ENCODE measurements around the gene HOXC6.
"Not testable (repeated sequence)": the region's sequence is repeated elsewhere in the genome, so short reads cannot be mapped to it uniquely, and the experiment has no call there.

Gene HOXC6

DNA sequence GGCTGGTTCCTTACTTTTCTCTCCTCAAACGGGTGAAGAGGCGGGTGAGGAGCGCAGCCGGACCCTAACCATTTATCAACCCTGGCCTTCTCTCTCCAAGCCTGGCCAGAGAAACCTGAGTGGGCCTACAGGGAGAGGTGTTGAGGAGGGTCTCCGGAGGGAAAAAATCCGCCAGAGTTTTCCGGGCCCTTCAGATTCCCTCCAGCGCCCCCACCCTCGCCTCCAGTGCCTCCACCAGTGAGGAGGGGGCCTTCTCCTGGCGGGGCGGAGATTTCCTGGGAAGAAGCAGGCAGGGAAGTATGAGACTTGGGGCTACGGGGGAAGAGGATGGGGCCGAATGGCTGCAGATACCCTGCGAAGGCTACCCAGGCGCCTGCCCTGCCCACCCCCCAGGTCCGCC lies 3.2 kb downstream of the HOXC6 start:
- no peak for FAIRE-seq

DNA sequence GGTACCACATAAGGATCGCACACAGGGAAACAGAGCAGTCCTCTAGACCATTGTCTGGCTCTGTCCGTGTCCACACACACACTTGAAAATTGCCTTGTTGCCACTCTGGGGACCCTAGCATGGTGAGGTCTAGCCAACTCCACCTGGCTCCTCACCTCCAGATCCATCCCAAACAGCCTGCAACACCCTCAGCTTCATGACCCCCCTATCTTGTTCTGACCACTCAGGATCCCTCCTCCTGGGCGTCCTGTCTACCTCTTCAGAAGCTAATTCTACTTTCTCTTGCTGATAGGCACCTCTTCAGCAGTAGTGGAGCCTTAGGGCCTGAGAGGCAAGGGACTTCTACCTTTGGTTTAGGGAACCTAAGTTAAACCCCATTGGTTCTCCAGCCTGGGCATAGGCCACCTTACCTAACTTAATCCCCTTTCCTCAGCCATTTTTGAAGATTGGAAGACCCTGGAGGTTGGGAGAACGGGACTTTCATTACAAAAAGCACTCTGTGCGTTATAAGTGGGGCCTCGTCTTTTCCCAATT lies 3.9 kb downstream of the HOXC6 start:
- FAIRE-seq = no peak

DNA sequence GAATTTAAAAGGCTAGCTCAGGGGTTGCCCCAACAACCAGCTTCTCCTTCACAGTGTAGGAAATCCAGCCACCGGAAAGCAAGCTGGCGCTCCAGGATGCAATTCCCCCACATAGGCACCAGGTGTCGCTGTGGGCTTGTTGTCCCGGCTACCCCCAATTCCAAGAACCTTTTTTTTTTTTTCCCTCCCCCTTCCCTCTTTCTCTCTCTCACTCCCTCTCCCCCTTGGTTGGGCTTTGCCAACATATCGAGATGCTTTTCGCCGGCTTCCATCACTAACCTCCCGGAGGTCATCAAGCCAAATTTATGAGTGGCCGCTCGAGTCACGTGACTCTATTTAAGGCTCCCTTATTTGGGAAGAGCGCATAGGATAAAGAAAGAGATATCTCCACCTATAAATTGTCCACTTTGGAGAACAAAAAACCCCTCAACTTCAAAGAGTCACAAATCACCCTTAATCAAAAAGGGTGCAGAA lies 4.4 kb downstream of the HOXC6 start, which contains the start of gene HOXC5:
Gene HOXC5 (plus strand): TSS at position 424 of the 474 bp plus-strand sequence. CDS start 73 bp downstream, outside the sequence.
- FAIRE-seq = peak; percentile 68

DNA sequence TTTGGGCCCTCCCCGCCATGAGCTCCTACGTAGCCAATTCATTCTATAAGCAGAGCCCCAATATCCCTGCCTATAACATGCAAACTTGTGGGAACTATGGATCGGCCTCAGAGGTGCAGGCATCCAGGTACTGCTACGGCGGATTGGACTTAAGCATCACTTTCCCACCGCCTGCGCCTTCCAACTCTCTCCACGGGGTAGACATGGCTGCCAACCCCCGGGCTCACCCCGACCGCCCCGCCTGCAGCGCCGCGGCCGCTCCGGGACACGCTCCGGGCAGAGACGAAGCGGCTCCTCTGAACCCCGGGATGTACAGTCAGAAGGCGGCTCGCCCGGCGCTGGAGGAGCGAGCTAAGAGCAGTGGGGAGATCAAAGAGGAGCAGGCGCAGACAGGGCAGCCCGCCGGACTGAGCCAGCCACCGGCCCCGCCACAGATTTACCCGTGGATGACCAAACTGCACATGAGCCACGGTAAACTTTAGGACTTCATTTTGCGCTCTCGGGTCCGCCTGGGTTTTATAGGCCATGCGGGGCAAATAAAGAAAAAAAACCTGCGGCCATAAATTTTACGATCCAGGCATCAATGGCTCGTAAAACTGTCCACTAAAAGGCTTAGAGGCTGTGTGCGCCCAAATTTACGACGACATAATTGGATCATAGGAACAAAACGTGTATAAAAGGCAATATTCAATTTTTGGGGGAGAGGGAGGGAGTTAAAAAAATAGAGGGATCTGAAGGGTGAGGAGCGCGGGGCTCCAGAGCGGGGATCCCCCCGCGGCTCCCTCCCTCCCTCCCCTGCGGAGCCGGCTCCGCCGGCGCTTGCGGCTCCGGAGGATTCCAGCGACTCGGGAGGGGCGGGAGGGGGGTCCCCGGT lies 5.1 kb downstream of the HOXC6 start:
- no peak for FAIRE-seq

DNA sequence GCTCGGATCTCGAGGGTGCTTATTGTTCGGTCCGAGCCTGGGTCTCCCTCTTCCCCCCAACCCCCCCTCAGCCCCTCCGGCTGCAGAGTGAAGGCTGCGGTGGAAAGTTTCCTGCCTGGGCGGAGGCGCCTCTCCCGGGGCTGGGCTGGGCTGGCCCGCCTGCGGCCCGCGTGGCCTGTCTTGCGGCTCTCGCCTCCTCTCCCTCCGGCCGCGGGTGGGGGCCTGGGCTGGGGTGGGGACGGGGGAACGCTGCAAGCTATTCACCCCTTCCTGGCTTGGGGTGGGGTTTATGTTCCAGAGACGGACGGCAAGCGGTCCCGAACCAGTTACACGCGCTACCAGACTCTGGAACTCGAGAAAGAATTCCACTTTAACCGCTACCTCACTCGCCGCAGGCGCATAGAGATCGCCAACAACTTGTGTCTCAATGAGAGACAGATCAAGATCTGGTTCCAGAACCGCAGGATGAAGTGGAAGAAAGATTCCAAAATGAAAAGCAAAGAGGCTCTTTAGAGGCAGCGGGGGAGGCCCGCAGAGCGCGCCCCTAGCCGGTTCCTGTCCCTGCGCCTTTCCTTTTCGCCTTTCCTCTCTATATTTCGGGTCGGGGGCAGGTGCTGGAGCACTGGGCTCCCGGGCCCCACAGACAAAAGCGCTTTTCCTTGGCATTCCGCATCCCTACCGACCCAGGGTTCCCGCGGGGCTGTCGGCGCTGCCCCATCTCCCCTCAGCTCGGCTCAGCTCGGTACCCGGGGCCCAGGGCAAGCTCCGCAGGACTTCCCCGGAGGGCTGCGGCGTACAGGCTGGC lies 5.9 kb downstream of the HOXC6 start:
- no peak for FAIRE-seq

DNA sequence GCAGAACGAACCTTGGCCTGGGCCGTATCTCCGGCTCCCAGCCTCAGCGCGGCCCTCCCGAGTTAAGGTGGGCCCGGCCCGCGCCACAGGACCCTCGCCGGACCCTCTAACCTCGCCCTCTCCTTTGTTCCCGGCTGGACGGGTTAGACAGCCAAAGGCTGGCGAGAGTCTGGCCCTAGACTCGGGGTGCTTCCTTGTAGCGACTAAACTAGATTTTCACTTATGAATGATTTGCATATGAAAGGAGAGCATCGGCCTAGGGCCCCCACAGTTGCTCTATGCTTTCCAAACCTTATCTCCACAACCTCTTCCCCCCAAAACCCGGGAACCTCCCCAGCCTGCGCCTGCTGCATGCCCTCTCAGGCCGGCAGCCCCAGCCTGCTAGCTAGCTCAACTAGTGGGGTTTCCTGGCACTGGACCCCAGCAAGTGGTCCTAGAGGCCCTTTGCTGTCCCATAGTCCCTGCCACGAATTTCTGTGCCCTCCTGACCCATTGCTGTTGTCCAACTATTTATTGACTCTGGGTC lies 6.6 kb downstream of the HOXC6 start:
- no peak for FAIRE-seq

DNA sequence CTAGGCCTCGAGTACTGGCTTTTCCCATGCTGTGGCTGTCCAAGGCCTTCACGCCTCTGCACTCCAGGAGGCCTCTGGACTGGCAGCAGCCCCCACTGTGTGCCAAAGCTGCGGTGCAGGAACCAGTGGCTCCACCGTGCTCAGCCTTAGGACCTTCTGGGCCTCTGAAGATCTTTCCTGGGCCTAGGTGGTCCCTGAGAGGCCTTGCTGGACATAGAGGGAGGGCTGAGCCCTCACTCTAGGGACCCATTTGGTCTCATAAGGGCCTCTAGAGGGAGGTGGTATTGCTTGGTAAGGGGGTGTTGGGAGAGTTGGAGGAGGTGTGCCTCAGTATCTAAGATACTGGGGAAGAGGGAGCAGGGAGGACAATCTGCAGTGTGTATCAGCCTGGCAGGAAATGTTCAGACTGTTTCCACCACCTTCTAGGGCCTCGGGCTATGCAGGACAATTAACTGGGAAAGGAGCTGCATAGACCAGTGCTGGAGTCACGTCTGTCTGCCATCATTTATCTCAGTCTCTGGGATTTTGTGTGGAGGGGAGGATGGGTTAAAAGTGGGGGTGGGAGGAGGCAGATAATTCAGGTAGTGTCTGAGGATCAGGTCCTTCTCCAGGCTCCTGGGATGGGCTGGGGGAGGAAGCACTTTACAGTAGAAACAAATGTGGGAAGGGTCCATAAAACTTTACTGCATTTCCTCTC lies 7.5 kb downstream of the HOXC6 start:
- no peak for FAIRE-seq

DNA sequence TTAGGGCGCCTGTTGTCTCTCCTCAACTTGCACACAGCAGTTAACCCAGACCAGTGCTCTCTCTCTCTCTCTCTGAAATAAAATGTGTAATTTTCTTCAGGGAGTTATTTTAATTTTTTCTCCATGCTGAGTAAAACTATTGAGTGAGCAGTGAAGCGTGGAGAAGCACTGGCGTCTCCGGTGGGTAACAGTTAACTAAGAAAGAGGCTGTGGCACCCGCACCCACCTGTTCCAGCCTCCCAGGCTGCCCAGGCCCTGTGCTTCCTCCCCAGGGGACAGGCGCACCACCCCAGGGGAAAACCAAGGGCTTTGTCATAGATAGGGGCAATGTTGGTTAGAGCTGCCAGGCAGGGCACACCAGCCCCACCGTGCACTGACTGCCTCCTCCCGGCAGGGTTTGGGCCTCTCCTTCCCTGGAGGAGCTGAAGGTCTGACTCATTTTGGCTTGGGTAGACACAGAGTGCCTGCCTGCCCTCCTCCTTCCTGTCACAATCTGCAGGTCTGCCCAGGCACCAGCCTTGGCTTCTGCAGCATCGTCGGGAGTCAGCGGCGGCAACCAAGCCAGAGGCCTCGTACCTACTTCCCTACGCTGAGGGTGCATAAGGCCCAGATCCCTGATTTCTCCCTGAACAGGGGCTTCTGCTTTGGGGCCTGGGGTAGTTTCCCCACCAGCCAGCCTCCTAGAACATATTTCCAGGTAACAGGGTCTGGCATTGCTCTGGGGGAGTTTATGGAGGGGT lies 8.6 kb downstream of the HOXC6 start:
- FAIRE-seq = no peak

DNA sequence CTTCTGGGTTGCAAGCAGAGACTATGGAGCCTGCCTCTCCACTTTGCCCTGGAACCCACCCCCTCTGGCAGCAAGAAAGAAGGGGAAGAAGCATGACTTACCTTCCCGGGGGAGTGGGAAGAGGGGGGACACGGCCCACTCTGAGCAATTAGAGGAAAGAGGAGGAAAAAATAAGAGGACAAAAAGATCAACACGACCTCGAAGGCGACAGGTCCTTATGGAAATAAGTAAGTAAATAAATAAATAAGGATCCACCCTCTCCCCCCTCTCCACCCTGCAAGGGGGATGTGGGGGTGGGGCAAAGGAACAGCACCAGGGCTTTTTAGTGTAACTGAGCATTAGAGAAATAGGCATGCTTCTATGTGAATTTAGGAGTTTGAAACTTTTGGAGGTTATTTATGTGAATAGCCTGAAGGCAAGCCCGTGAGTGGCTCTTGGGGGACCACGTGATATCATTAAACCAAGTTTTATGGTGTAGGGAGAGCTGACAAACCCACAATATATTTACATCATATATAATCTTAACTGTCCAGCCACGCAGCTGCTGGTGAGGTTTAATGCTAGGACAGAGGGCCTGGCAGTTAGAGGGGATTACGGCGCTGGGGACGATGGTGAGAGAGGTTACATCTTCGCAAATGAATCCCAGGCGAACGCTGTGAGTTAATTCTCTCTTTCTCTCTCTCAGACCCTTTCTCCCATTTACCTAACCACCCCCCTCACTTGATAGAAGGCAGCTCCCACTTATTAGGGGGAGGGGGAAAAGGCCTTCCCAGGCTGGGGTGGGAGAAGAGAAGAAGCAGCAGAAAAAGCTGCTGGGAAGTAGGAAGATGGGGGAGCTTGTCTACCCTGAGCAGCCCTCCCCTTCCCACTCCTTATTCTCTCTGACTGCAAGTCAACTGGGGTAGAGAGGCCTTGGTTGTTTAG lies 9.4 kb downstream of the HOXC6 start:
- no peak for FAIRE-seq

DNA sequence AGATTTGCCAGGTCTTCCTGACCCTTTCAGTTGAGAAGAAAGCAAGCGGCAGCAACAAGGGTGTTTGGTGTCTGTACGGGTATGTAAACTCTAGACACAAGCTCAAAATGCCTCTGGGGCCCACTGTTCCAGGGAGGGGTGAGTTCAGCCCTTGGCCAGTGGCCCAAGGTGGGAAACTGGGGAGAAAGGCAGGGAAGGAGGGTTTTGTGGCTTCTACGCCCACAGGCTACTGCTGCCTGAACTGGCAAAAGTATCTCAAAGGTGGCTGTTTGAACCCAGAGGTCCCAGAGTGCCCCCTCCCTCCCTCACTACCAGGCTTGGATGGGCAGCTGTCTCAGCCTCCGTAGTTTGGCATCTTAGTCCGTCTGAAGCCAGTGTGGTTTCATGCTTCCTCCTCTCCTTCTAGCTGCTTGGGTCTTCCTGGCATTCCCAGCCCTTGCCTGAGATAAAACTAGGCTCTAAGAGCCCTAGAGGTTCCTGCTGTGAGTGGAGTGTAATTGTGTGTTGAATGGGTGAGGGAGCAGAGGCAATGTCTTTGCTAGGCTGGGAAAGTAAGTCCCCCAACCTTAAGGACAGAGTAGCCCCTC lies 10.1 kb downstream of the HOXC6 start:
- no peak for FAIRE-seq

DNA sequence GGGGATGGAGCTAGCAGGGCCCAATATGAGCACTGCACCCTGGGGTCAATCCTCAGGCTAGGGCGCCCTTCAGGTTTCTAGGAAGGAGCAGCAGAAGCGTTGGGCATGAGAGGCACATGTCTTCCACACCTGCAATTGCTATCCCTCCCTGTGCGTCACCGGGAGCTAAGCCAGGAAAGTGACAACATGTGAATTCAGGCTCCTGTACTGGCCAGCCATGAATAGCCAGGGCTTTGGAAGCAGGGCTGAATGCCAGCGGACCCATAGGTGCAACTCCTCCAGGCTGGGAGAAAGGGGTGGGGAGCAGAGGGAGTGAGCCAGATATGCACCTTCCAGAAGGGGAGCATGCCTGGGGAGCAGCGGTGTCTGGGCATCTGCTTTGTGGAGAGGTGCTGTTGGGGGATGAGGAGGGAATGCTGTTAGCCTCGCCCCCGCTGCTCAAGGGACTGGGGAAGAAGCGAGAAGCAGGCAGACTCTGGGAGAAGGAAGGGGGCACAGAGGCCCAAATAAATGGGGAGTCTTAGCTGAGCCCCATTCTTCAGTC lies 10.7 kb downstream of the HOXC6 start:
- FAIRE-seq = no peak

DNA sequence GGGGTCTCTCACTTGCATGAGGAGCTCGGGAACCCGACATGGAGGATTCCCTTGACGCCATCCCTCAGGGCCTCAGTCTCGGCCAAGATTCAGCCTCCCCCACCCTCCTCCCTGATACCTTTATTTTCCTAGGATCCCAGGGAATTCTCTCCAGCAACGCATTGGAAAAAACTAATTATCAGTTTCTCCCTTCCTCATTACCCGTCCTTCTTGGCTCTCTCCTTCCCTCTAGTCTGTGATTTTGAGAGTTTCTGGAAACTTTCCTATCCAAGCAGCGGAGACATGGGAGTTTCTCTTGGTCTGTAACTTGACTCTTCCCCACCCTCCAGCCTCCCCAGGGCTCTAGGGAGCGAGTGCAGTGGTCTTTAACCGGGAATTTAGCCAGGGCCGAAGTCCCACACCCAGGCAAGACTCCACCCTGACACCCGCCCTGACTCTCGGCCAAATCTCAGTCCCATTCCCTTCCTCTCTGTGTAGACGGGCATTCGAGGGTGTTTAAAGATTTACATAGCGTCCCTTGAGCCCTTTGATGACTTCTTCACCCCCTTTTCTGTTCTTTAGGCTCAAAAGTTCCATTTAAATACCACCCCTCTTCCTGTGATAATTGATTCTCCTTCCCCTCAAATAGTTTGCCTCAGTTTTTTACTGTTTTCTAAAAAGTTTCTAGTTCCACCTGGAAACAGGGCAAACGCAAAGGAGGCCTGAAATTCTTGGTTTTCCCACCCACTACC lies 11.3 kb downstream of the HOXC6 start:
- no peak for FAIRE-seq

DNA sequence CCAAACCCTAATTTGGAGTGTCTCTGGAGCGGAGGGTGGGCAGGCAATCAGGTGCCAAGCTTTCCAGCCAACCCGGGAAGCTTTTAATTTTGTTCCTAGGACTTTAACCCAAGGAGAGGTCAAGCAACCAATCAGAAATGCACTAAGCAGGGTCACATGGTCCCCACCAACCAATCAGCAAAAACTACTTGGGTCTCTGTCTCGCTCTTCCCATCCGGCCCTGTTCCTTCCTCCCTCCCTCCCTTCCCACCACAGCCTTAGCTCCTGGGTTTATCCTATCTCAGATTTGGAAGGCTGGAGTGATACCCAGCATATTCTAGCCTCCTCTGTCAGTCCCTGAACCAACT lies 11.9 kb downstream of the HOXC6 start:
- FAIRE-seq = no peak

DNA sequence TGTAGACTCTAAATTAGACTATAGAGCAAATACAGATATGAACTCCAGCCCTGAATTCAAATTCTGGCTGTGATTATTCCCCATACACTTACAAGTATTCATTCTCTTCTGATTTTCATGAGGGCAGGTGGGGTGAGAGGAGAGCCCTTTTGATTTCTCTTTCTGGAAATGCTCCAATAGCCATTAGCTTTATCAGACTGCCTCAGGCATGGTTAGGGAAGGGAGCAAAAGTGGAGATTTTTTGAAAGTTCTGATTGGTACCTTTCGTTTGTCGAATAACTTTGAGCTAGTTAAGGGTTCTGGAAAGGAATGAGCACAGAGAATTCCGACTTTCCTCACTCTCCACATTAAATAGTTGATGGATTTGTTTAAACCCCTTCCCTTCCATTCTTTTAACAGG lies 12.4 kb downstream of the HOXC6 start:
- FAIRE-seq = no peak

DNA sequence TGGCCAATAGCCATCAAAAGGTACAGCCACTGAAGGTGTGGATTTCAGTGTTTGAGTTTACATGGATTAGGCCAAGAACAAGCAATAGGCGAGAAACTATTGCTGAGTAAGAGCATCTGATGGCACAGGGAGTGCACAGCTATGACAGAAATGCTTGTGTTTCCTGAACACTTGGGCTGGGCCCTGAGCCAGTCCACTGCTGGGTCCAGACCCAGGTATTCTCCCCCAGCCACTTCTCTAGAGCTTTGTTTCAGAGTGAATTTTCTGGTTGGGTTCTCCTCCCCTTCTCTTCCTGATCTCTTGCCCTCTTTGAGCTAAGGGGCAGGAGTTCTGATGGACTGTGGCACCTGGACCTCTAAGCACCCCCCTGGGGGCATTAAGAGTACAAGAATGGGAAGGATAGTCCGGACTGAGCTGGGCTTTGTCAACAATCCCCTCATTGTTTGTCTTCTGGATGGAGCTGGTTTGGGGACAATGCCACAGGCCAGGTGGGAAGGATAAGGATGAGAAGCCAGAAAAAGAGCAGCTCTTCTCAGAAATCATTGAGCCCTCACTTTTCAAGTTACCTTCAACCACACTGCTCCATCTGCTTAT lies 13.0 kb downstream of the HOXC6 start:
- no peak for FAIRE-seq

DNA sequence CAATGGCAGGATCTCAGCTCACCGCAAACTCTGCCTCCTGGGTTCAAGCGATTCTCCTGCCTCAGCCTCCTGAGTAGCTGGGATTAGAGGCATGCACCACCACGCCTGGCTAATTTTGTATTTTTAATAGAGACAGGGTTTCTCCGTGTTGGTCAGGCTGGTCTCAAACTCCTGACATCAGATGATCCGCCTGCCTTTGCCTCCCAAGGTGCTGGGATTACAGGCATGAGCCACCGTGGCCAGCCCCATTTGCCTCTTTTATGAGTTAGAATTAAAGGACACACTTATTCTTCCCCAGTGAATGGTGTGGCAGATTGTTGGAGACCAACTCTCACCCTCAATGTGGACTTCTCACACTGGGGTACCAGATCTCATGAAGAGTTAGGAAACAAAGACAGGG lies 13.8 kb downstream of the HOXC6 start:
- not testable (repeated sequence) for FAIRE-seq

DNA sequence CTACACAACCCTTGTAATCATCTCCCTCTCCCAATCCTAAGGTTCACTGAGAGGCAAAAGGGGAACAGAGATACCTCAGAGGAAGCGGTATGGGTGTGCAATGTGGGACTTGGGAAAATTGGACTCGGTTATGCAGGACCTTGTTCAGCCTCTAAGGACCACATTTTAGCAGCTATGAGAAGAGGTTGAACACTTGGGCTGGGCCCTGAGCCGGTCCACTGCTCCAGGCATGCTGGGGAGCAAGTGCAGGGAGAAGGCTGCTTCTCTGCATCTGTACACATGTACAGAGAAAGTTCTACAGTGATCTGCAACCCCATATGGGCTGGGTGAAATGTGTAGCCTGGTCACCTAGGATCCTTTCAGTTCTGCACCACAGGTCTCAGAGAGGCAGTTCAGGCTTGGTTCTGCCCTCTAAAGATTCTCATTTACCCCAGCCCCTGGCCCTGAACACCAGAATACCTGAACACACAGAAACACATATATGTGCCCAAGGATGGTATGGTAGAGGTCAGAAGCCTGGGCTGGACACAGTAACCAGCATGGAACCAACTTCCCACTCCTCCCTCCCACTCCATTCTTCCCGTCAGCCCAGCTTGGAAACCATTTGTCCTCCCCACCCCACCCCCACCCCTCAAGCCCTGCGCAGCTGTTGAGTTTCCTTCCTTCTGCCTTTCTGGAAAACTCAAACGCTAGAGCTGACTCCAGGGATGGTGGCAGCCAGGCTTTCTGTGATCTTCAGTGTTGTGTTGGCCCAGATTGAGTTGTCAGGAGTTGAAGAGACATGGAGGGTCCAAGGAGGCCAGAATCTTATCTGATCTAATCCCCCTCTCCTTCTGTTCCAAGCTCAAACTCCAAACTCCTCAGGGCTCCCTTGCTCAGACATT lies 15.0 kb downstream of the HOXC6 start:
- FAIRE-seq = no peak
